AG08395 (cell line): ENCODE data around the gene ZNF579.
"Not testable (repeated sequence)": the region's sequence is repeated elsewhere in the genome, so short reads cannot be mapped to it uniquely, and the experiment has no call there.

ENCODE experiments used
- DNase-seq: peaks from one replicate; pipeline ENCODE4 v3.0.0; 2012; ENCODE audit warnings: mixed read lengths, low spot score

The ZNF579 gene

DNA sequence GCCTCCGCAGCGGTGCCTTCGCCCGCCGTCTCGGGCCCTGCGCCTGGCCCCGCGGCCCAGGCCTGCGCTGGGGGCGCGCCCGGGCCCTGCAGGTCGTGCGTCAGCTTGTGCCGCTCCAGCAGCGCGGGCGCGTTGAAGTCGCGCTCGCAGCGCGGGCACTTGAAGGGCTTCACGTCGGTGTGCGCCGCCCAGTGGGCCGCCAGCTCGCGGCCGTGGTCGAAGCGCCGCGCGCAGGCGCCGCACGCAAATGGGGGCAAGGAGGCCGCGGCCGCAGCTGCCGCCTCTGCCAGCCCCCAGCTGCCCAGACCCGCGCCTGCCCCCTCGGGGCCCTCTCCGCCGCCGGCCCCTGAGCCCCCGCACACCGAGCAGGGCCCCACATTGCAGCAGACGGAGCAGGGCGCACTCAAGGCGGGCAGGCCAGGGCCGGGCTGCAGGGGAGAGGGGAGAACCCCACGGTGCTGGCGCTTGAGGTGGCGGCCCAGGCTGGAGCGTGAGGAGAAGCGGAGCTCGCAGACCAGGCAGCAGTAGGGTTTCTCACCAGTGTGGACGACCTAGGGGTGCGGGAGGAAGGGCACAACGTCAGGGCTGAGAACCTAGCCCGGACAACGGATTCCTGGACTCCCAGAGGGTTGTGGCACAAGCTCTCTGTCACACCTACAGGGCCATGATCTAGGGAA is 12.6 kb upstream of the ZNF579 start:
- no peak for DNase-seq

DNA sequence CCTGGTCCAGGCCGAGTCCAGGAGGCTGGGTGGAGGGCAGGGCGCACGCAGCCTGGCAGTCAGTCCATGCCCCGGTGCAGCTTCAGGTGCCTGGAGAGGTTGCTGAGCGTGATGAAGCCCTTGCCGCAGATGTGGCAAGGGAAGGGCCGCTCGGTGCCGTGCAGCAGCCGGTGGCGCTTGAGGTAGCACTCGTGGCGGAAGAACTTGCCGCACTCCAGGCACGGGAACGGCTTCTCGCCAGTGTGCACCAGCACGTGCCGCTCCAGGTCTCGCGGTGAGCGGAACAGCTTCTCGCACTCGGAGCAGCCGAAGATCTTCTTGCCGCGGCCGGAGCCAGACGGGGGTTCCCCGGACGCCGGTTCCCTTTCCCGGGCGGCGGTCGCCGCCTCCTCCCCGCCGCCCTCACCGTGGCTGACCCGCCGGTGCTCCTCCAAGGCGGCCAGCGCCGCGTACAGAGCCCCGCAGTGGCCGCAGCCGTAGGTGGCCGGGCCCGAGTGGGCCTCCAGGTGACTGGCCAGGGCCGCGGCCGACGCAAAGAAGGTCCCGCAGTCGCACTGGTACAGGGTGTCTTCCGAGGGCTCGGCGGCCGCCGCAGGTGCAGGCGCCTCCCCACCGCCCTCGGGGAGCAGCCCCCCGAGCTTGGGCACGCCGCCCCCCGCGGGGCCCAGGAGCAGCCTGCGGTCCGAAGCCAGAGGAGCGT is 11.9 kb upstream of the ZNF579 start:
- DNase-seq: no peak

GRCh38 chr19:55591555-55591954 is 10.9 kb upstream of the ZNF579 start:
- DNase-seq: no peak

- no peak for DNase-seq
Observed at GRCh38 chr19:55590617-55591016, 10.0 kb upstream of the ZNF579 start.

DNA sequence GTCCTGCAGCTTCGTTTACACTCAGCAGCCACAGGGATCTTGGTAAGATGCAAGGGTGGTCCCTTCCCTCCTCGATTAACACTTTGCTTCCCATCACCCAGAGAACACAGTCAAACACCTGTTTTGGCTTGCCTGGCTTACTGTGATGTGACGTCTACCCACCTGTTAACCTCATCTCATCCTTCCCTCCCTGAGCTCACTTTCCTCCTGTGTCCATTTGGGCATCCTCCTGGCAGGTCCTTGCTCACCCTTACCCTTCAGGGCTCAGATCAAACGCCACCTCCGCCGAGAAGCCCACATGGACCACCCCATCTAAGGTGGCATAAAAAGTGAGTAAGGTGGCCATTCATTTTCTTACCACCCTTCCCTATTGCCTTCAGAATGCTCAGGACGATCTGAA is 9.5 kb upstream of the ZNF579 start:
- no peak for DNase-seq

- no peak for DNase-seq
Observed at GRCh38 chr19:55588738-55589137, 8.1 kb upstream of the ZNF579 start.

DNA sequence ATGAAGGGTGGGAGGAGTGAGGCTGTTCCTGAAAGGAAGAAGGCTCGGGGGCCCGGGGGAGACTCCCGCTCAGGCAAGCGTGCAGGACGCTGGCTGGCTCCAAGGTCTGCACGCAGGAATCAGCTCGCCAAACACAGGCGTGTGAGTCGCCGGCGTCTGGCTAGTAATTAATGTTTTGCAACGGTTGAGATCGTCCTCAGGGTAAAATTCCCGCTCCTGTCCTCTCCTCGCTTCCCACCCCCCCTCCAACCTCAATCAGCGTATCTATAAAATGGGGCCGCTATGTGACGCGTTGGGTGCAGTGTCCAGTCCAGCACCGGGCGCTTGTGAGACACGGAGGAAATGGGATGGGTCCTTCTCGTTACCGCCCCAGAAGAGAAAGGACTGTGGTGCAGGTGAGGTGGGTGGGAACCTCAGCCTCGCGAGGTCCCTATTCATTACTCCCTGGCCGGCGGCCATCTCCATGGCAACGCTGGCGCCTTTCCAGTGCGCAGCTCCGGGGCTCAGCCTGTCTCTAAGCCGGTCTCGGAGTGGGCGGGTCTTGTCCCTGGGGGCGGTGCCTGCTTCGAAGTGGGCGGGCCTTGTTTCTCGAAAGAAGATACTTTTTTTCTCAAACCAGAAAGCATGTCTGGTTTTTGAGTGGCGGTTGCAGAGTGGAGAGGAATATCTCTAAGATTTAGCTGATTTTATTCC is 6.5 kb upstream of the ZNF579 start:
- DNase-seq: peak; percentile 96

DNA sequence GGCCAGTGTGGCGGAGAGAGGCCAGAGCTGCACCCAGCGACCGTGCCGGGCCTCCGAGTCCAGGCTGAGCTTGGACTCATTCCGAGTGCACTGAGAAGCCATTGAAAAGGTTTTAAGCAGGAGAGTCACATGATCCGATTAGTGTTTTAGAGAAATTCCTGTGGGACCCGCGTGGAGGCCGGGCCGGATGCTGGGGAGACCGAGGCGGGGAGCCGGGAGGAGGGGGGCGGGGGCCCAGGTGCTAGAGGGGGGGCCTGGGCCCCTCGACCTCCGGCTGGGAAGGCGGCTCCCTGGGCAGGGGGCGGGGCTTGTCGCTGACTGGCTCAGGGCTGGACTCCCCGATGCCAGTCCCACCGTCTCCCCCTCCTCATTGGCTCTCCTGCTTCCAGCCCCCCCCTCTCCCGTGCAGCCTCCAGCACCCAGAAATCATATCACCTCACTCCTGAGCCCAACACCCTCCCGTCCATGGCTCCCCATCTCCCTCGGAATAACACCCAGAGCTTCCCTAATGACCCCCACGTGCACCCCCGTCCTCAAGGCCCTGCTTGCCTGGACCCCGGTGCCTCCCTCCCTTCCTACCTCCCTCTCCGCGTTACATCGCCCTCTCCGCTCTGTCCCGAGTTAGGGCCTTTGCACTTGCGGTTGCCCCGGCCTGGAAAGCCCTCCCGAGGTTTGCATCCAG is 5.2 kb upstream of the ZNF579 start:
- peak; percentile 52 for DNase-seq

DNA sequence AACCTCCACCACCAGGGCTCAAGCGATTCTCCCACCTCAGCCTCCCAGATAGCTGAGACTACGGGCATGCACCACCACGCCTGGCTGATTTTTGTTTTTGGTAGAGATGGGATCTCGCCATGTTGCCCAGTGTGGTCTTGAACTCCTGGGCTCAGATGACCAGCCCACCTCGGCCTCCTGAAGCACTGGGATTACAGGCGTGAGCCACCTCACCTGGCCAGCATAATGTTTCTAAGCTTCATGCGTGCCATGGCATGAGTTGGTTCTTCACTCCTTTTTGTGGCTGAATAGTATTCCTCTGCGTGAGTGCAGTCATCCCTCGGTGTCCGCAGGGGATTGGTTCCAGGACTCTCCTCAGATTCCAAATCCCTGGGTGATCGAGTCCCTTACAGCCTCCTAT is 4.2 kb upstream of the ZNF579 start:
- no peak for DNase-seq

- DNase-seq: not testable (repeated sequence)
Observed at GRCh38 chr19:55583897-55584296, 3.2 kb upstream of the ZNF579 start.

DNA sequence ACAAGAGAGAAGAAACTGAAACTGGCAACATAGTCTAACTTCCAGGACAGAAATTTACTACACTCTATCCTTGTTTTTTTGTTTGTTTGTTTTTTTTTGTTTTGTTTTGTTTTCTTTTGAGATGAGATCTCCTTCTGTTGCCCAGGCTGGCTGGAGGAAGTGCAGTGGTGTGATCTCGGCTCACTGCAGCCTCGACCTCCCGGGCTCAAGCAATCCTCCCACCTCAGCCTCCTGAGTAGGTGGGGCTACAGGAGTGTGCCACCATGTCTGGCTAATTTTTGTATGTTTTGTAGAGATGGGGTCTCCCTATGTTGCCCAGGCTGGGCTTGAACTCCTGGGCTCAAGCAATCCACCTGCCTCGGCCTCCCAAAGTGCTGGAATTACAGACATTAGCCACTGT is 1.6 kb upstream of the ZNF579 start:
- DNase-seq: not testable (repeated sequence)

- no peak for DNase-seq
Observed at GRCh38 chr19:55581823-55582223, 1.2 kb upstream of the ZNF579 start.

DNA sequence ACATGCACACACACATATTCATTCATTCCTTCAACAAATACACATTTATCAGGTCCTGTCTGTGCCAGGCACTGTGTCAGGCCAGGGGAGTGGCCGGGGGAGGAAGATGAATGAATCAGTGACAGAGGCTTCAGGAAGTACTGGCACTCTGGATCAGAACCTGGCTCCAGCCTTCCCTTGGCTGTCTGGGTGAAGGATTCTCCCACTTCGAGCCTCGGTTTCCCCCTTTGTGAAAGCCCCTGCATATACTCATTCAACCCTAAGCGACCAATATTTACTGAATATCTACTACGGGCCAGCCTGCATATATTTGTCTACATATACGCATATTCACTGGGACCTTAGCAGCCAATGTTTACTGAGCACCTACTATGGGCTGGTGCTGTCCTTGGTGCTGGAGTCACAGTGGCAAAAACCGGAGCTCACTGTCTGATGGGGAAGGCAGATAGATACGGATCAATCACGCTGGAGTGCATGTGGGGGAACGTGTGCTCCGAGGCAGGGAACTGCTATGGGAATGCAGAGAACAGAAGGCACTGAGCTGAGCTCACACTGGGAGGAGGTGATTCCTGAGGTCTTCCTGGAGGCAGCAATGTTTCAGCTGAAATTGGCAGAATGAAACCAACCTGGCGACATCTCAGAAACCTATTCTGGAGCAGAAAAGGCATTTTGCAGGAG is 636 bp upstream of the ZNF579 start:
- no peak for DNase-seq

- peak; percentile 31 for DNase-seq
Observed at GRCh38 chr19:55579766-55580621, 654 bp downstream of the ZNF579 start.

DNA sequence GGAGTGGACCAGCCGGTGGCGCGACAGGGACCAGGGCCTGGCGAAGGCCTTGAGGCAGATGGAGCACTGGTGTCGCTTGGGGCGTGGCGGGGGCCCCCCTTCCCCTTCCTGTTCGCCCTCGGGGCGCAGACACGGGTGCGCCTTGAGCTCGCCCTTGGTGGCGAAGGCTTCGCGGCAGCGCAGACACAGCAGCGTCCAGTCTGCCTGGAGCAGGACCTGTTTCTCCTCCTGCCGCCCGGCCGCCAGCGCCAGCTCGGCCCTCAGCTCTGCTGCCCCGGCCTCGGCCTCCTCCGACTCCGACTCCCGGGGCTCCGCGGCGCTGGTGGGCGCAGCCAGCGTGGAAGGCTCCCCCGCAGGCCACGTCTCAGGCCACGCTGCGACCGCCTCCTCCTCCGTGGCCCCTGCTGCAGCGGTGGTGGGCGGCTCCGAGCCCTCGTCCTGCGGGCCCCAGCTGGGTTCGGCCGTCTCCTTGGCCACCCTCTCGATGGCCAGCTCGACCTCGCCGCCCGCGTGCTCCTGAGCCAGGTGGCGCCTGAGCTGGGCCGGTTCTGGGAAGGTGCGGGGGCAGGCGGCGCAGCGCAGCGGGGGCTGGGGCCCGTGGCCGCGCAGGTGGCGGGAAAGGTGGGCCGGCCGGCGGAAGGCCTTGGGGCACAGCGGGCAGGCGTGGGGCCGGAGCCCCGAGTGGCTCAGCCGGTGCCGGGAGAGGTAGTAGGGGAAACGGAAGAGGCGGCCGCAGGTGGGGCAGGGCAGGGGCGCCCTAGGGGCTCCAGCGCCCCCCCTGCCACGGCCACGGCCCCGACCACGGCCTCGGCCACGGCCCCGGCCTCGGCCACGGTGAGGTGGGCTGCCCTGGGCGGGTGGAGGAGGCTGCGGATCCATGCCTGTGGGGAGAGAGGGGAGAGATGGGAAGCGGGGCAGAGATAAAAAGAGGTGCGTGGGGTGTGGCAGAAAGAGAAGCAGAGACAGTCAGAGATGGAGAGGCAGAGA is 1.6 kb downstream of the ZNF579 start:
- no peak for DNase-seq

DNA sequence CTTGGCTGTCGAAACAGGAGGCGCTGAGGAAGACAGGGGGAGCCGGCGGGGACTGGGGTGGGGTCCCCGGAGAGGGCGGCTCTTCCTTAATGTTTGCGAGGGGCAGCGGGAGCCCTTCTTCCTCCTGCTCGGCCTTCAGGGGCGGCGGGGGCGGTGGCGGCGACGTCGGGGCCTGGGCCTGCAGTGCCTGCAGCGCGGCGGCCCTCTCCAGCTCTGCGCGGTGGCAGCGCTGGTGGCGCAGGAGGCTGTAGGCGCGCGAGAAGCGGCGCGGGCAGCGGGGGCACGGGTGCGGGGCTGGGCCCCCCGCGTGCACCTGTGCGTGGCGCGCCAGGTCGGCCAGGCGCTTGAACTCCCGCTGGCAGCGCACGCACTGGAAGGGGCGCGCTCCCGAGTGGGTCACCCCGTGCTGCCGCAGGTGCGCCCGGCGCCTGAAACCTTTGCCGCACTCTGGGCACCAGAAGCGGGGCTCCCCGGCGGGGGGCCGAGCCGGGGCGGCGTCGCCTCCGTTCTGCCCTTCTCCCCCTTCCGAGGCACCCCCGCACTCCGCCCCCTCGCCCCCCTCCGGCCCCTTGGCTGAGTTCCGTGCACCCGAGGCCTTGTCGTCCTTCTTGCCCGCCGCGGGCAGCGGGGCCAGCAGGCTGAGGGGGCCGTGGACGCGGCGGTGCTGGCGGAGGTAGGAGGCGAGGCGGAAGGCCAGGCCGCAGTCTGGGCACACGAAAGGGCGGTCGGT is 2.5 kb downstream of the ZNF579 start:
- DNase-seq: no peak

DNA sequence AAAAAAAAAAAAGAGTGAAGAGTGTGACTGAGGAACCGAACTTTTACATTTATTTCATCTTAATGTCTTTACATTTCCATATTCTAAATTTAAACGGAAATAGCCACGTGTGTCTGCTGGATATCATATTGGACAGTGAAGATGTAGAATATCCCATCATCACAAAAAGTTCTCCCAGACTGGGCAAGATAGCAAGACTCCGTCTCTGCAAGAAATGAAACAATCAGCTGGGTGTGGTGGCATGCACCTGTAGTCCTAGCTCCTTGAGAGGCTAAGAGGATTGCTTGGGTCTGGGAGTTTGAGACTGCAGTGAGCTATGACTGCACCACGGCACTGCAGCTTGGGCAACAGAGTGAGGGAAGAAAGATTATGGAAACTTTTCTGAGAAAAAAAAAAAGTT is 3.9 kb downstream of the ZNF579 start:
- no peak for DNase-seq

- DNase-seq: not testable (repeated sequence)
Observed at GRCh38 chr19:55573929-55574328, 6.7 kb downstream of the ZNF579 start.

- DNase-seq: not testable (repeated sequence)
Observed at GRCh38 chr19:55569477-55569876, 11.2 kb downstream of the ZNF579 start.
